ENCODE data around the gene MPG. TPM values are rescaled to one million over a fixed set of nuclear protein-coding genes. Genes with fewer than 3 reads are reported as not detected.

The MPG gene
- total RNA-seq, 1 donor from 2014 or later = 38.2 TPM

DNA sequence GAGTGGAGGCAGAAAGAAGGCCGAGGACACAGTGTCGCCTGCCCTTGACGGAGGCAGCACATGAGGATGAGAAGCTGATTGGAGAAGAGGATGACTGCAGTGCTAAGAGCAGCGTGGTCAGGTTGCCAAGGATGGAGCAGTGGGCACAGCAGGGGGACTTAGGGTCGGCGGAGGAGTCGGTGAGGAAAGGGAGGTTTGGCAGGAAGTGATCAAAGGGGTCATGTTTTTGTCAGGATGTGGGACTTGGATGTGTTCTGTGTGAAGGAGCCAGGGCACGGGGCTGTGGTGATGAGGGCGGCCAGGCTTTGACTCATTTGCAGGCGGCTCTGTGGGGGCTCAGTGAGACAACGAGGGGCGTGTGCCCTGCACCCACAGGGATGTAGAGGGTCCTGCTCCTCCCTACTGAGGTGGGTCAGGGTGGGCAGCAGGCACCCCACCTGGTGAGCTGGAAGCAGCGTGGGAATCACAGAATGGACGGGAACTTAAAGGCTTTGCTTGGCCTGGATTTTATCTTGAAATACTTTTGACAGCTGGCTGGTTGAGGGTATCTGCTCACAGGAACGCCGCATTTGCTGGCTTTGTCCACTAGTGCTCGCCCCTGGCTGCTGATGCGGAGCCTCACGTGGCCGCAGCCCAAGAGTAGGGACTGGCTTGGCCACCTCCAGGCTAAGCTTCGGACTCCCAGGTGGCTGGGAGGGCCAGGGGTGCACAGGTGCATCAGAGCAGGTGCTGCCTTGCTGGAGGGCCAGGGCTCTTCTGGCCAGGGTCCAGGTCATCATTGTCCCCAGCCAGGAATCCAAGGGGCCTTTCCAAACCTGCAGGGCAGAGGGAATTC lies 6.0 kb downstream of the MPG start:
- DNase-seq (ENCODE audit: low spot score) = no peak

DNA sequence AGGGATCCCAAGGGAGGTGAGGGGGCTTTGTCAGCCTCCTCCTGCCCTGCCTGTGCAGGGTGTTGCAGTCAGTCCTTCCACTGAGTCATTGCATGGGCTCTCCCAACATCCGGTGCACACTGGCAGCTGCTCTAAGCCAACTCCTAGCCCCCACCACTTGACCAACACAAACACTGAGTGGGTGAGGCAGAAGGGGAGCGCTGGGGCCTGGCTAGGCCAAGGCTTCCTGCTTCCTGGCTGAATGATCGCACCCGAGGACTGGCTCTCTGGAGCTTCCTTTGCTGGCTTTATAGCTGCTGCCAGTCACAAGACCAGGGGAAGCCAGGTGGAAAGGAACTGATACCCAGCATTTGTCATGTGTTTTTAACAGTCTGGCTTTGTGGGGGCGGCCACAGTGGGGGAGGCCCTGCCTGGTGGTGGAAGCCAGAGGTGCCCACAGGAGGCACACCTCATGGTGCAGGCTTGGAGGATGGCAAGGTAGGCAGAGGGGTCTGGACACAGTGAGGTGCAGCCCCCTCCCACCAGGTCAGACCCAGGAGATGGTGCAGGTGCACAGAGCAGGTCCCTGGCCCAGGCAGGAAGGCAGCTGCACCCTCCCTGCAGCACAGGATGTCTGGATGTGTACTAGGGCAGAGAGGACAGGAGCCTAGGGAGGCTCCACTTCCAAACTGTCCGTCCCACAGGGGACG lies 6.8 kb downstream of the MPG start:
- peak; percentile 85 for DNase-seq (ENCODE audit: low spot score)

DNA sequence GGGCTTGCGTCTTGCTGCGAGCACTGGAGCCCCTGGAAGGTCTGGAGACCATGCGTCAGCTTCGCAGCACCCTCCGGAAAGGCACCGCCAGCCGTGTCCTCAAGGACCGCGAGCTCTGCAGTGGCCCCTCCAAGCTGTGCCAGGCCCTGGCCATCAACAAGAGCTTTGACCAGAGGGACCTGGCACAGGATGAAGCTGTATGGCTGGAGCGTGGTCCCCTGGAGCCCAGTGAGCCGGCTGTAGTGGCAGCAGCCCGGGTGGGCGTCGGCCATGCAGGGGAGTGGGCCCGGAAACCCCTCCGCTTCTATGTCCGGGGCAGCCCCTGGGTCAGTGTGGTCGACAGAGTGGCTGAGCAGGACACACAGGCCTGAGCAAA lies 7.4 kb downstream of the MPG start:
- no peak for DNase-seq (ENCODE audit: low spot score)

DNA sequence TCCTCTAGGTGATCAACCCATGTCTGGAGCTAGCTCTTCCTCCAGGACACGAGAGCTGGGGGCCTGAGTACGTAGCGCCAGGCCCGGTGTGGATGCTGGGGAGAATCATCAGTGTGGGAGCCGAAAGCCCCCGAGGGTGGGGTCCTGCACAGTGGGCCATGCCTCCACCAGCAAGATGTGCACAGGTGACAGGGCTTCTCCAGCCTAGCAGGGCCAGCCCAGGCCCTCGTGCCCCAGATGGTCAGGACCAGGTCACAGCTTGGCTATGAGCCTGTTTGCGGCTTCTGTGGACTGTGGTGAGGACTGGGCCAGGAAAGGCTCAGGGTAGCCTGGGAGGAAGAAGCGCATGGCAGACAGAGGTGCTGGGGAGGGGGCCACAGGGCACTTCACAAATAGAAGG lies 7.8 kb downstream of the MPG start:
- no peak for DNase-seq (ENCODE audit: low spot score)

DNA sequence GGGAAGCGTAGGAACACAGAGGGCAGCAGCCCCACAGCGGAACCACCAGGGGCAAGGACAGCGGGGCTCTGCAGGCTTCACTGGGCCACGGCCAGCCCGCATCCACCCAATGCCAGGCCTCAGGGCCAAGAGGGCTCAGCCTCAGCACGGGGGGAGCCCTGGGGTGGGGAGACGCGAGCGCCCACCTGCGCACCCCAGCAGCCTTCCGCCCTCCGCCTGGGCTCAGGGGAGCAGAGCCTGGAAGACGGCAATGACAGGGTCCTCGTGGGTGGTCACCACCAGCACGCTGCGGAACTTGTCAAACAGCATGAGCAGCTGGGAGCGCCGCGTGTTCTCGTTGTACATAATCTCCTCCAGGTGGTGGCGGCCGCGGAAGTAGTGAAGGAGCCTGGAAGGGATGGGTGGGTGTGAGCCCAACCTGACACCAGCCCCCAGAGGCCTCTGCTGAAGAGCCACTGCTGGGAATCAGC lies 8.5 kb downstream of the MPG start:
- no peak for DNase-seq (ENCODE audit: low spot score)

DNA sequence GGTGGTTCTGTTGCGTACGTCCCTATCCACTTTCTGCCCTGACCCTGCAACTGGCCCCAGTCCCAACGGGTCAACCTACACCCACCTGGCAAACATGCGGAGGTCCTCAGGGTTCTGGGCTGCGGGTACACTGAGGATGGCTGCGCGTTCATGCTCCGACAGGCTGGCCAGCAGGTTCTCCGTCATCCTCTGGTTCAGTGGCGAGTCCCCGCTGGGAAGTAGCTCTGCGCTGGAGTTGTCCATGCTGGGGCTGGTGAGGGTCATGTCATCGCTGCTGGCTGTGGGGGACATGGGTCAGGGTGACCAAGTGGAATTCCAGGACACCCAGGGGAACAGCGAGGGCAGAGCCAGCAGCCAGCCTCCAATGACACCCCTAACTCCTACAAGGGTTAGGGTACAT lies 10.6 kb downstream of the MPG start:
- DNase-seq (ENCODE audit: low spot score) = no peak

DNA sequence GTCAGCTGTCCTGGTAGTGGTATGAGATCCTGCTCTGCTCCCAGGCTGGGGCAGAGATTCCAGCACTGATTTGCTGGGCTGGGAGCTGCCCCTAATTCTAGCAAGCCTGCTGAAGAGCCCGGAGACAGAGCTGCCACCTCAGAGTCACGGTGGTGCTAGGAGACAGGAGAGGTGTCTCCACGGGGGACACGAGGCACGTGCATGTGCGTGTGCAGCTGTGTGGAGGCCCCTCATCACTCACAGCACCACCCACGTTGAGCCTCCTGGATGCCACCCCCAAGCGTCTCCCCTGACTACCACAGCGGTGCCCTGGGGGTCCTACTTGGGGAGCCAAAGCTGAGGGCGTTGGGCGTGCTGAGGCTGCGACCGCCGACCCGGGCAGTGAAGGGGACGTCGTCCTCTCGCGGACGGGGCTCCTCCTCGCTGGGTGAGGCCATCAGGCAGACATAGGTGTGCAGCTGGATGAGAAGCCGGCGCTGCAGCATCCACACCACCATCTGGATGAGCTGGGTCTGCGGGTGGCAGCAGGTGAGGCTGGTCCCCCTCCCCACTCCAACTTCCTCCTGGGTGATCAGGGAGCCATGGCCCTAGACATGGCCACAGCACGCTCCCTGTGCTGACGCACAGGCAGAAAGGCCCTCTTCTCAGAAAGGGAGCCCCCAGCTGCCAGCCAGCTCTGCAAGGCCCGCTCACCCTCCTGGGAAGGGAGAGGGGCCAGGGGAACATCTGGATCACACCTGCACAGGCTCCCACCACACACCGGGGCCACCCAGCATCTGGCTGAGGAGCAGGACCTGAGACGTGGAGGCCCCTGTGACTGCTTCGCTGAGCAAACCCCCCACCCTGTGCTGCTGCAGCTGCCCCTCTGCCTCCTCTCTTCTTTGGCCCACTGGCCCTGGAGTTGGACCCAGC lies 11.6 kb downstream of the MPG start:
- DNase-seq (ENCODE audit: low spot score) = no peak

DNA sequence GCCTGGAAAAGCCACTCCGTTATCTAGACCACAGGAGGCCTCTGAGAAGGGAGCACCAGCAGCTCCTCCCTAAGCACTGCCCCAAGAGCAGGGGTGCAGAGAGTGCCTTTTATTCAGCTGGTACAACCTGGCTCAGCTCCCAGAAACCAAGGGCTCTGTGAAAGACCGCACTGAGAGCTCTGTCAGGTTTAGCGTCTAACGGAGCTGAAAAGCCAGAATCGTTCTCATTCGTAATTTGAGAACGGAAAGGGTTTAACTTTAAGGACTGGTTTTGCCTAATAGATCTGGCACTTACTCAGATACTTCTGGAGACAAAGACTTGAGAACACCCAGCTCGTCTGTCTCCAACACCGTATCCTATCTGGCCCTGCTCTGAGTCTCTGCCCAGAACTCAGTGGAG lies 13.5 kb downstream of the MPG start:
- DNase-seq (ENCODE audit: low spot score) = no peak

DNA sequence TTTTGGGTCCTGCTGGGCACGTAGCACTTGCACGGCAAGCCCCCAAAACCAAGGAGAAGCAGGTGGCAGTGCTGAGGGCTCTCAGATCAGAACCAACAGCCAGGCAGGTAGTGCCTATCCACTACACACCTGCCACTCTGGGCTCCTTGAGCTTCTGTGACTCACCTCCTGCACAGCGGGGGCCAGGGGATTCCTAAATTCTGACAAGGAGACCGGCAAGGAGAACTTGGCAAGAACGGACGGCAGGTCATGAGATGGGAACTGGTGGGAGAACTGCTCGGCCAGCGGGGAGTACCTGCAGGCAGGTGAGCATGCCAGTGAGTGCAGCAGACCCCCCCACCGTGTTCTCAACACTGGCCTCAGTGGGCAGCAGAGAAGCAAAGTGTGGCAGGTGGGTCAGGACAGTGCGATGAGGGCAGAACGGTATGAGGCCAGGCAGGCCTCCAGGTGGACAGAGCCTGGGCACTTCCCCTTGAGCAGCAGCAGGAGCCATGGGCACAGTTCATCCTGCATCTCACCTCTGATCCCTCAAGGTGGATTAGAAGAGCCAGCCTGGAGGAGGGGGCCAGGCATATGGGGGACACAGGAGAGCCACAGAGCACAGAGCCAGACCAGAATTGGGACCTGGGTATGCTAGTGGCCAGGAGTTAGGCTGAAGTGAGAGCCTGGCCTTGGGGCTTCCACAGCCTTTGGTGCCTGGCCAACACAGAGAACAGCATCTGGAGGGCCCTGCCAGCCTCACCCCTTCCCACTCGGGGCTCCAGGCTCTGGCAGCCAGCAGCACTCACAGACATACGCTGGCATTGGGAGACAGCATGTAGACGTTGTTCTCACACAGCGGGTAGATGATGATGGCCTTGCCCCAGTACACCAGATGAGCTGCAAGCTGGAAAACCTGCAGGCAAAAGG lies 14.7 kb downstream of the MPG start:
- DNase-seq (ENCODE audit: low spot score) = no peak

DNA sequence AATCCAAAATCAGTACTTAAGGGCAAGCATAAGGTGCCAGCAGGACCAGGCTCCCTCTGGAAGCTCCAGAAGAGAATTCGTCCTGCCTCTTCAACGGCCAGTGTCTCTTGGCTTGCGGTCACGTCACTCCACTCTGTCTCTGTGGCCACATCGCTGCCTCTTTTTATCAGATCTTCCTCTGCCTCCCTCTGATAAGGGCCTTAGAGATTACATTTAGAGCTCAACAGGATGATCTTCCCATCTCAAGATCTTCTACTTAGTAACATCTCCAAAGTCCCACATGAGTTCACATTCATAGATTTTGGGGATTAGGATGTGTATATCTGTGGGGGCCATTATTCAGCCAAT lies 16.9 kb downstream of the MPG start:
- DNase-seq (ENCODE audit: low spot score) = no peak

DNA sequence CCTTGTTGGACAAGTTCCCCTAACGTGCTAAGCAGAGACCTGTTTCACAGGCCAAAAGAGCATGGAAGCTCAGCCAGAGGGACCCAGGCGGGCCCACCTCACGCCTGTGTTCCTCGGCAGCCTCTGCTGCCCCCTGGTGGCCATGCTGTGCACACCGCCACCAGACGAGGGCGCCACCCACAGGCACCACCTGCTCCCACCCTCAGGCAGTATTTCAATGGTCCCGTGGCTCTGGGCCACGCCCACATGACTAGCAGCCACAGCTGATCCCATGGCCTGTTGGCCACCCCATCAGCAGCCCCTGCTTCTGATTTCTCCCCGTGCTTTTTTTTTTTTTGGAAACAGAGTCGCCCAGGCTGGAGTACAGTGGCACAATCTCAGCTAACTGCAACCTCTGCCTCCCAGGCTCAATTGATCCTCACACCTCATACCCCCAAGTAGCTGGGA lies 18.9 kb downstream of the MPG start:
- DNase-seq (ENCODE audit: low spot score) = peak; percentile 87

DNA sequence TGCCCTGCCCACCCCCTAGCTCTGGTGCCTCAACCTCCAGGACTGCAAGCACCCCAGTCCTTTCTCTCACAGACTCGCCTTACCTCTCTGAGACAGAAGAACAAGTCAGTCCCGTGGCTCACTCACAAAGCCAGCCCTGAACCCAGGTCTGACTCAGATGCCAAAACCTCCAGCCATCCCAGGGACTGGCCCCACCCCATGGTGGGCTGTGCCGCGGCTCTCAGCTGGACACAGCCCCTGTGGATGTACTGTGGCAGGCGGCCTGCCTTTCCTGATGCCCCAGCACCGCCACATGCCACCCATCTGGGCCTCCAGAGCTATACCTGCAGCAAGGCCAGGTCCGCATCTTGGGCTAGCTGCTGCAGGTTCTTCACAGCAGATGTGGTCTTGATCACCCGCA lies 19.8 kb downstream of the MPG start:
- no peak for DNase-seq (ENCODE audit: low spot score)

DNA sequence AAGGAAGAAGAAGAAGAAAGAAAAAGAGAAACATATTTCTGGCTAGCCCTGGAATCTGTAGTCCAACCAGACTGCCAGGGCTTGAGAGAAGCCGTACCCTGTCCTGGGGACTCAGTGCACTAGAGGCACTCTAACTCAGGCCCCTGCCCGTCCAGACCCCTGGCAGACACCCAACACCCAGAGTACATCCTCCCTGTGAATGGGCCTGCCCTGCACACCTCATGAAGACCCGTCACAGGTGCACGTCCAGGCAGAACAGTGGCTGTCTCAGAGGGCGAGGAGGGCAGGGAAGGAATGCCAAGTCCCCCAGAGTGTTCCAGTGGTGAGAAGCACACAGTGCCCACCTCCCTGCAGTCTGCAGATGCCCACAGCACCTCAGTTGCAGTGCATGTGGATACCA lies 23.0 kb downstream of the MPG start:
- no peak for DNase-seq (ENCODE audit: low spot score)

DNA sequence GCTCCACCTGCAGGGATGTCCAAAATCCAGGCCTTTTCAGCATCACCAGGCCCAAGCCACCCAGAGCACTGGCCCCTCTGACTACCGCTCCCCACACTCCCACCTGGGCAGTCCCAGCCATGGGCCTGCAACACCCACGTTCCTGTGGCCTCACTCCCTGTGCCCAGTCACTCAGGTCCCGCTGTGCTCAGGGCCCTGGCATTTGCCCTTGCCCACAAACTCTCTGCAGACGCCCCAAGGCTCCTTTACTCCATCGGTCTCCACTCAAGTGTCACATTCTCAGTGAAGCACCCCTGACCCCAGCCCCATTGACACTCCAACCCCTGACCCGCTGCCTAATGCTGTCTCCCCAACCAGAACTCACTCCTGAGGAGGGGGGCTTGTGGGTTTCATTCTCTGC lies 23.6 kb downstream of the MPG start:
- no peak for DNase-seq (ENCODE audit: low spot score)

DNA sequence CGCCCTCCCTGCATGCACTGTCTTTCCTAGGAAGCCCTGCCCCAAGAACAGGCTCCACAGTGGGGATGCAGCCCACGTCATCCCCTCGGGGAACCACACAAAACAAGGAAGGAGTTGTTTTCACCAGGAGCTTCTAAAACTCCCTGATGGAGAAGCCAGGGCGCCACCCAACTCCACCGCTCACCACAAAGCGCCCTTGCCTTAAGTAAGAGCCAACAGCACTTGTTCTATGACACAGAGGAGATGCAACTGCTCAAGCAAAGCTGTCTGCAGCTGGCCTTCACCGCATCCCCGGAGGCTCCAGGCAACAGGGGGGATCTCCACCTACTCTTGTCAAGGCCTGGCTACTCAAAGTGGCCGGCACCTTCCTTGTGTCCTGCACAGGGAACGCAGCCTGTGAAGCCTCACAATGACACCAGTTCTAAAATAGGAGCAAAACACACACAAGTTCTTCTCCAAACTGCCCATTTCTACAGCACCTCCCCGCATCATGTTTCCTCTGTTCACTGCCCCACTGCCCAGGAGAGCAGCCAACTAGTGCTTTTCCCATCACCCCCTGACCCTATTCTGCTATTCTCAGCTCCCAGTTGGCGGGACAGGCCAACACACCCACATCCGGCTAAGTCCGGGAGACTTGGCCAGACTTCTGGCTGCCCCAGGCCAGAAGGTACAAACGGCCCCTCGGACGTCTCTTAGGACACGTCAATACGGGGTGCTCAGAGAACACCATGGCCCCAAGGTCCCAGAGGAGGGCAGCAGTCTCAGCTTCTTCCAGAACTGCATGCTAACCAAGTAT lies 24.2 kb downstream of the MPG start:
- DNase-seq (ENCODE audit: low spot score) = no peak

DNA sequence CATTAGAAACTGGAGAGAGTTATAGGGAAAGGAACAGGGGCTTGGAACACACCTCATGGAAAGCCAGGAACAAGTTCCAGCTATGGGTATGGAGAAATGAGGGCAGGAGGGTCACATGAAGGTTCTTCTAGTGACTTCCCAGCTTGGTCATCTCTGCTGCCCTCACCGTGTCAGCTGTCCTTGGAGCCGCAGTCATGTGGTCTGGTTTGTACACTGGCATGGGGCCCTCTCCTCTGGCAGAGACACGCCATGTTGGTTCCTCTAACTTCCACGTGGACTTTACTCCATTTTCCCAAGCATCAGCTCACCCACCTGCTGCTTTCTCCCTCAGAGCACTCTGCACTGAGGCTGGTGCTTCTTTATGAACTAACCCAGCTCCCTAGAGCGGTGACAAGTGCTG lies 26.3 kb downstream of the MPG start:
- no peak for DNase-seq (ENCODE audit: low spot score)

DNA sequence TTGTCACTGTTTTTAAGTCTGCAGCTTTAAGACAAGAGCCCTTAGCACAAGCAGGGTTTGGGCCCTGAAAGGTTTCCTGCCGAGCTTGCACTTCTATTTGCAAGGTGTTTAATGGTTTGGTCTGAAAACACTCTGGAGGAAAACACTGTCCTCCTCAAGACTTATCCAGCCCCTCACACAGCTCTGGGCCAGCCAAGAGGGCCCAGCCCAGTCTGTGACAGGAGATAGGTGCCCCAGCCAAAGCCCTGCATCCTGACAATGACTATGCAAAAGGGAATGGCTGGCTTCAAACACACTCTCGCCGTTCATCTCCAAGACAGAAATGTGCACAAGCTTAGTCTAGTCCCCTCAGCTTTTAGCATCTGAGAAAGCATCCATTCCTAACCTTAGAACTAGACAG lies 26.9 kb downstream of the MPG start:
- no peak for DNase-seq (ENCODE audit: low spot score)

DNA sequence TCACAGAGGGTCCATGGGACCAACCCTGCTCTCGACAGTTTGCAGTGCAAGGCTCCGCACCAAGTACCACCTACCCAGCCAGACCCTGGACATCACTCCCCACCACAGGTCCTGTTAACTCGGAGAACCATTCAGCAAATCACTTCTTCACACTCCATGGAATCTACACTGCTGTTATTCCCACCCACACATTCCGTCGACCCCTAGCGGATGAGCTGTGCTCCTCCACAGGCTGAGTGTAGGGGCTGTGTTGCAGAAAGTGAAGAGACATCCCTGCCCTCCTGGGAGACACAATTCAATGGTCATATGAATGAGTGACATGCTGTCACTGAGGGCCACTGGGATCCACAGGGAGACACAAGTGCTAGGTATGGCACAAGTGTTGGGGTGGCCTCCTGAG lies 27.5 kb downstream of the MPG start:
- DNase-seq (ENCODE audit: low spot score) = no peak

DNA sequence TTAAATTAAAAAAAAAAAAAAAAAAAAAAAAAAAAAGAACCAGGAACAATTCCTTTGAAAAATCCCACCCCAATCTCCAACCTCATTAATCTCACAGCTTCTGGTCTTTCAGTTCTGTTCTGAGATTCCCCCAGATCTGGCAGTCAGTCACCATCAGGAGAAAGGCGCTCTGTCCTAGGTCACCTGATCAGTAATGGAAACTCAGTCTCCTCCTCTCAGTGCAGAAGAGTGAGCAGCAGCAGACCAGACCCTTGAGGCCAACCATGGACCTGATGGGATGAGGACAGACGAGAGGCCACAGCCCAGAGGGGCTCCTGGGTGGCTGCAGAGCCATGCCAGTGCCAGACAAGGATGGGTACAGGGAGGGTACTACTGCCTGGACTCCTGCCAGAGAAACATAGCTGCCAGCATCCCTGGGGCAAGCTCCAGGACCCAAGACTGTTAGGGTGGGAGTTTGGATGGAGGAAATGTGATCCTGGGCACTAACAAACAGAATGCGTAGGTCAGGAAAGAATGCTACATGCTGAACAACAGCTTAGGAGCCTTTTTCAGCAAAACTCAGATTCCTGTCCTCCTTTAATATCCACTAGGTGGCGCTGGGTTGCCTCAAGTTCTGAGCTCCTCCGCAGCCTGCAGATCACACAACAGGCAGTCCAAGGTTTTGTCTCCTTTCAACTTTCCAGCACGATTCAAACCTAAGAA lies 28.7 kb downstream of the MPG start:
- no peak for DNase-seq (ENCODE audit: low spot score)
